ENCODE results near the gene PMAIP1.

PMAIP1 gene

GRCh38 chr18:59892123-59892522 is 7.7 kb upstream of the PMAIP1 start:
- Histone ChIP-seq H3K4me3 (ENCODE audit: low read length) (no peak overlapping the region), H3K9ac (ENCODE audit: low read depth, low read length) (no peak overlapping the region), H3K9me3 (replicated peaks; ENCODE audit: low read length) (no peaks in the 10 kb centered on the region), H3K4me2 (ENCODE audit: low read length) (no peak overlapping the region), H3K4me1 (ENCODE audit: control insufficient read depth, insufficient read depth, low read length) (peaks cover 4% of the 10 kb centered on the region), H3K36me3 (ENCODE audit: insufficient read depth, low read length) (no peaks in the 10 kb centered on the region), H3K27me3 (ENCODE audit: control insufficient read depth, insufficient read depth, low read length) (no peaks in the 10 kb centered on the region)

GRCh38 chr18:59893971-59894370 is 5.8 kb upstream of the PMAIP1 start:
- Histone ChIP-seq H3K9me3 (replicated peaks; ENCODE audit: low read length) (no peaks in the 10 kb centered on the region), H3K4me1 (ENCODE audit: control insufficient read depth, insufficient read depth, low read length) (peaks cover 10% of the 10 kb centered on the region), H3K9ac (ENCODE audit: low read depth, low read length) (no peak overlapping the region), H3K36me3 (ENCODE audit: insufficient read depth, low read length) (no peaks in the 10 kb centered on the region), H3K27me3 (ENCODE audit: control insufficient read depth, insufficient read depth, low read length) (no peaks in the 10 kb centered on the region), H3K4me2 (ENCODE audit: low read length) (no peak overlapping the region), H3K4me3 (ENCODE audit: low read length) (no peak overlapping the region)

GRCh38 chr18:59897321-59897954 is 2.4 kb upstream of the PMAIP1 start:
- Histone ChIP-seq H3K9me3 (replicated peaks; ENCODE audit: low read length) (no peaks in the 10 kb centered on the region), H3K4me2 (ENCODE audit: low read length) (no peak overlapping the region), H3K36me3 (ENCODE audit: insufficient read depth, low read length) (no peaks in the 10 kb centered on the region), H3K4me3 (ENCODE audit: low read length) (no peak overlapping the region), H3K4me1 (ENCODE audit: control insufficient read depth, insufficient read depth, low read length) (peaks cover 22% of the 10 kb centered on the region), H3K9ac (ENCODE audit: low read depth, low read length) (no peak overlapping the region), H3K27me3 (ENCODE audit: control insufficient read depth, insufficient read depth, low read length) (no peaks in the 10 kb centered on the region)

- H3K4me2 ChIP-seq (ENCODE audit: low read length) = no peak overlapping the region
- H3K36me3 ChIP-seq (ENCODE audit: insufficient read depth, low read length) = peaks cover 3% of the 10 kb centered on the region
- no peak overlapping the region for H3K9ac ChIP-seq (ENCODE audit: low read depth, low read length)
- no peaks in the 10 kb centered on the region for H3K27me3 ChIP-seq (ENCODE audit: control insufficient read depth, insufficient read depth, low read length)
- no peaks in the 10 kb centered on the region for H3K9me3 ChIP-seq (replicated peaks; ENCODE audit: low read length)
- peaks cover 28% of the 10 kb centered on the region for H3K4me1 ChIP-seq (ENCODE audit: control insufficient read depth, insufficient read depth, low read length)
- no peak overlapping the region for H3K4me3 ChIP-seq (ENCODE audit: low read length)
These were observed 1.7 kb upstream of the PMAIP1 start for GRCh38 chr18:59898093-59898492.

- Histone ChIP-seq H3K4me3 (ENCODE audit: low read length) (peak overlapping the region; percentile 86), H3K4me2 (ENCODE audit: low read length) (peak overlapping the region; percentile 85), H3K27me3 (ENCODE audit: control insufficient read depth, insufficient read depth, low read length) (no peaks in the 10 kb centered on the region), H3K9ac (ENCODE audit: low read depth, low read length) (peak overlapping the region; percentile 82), H3K9me3 (replicated peaks; ENCODE audit: low read length) (no peaks in the 10 kb centered on the region), H3K36me3 (ENCODE audit: insufficient read depth, low read length) (peaks cover 8% of the 10 kb centered on the region), H3K4me1 (ENCODE audit: control insufficient read depth, insufficient read depth, low read length) (peaks cover 28% of the 10 kb centered on the region)
These were observed 1.0 kb upstream of the PMAIP1 start for GRCh38 chr18:59898609-59899297.

GRCh38 chr18:59900222-59901128 is 679 bp downstream of the PMAIP1 start:
- H3K9ac ChIP-seq (ENCODE audit: low read depth, low read length) = peak overlapping the region; percentile 82
- H3K4me3 ChIP-seq (ENCODE audit: low read length) = peak overlapping the region; percentile 86
- peaks cover 8% of the 10 kb centered on the region for H3K36me3 ChIP-seq (ENCODE audit: insufficient read depth, low read length)
- H3K9me3 ChIP-seq (replicated peaks; ENCODE audit: low read length) = no peaks in the 10 kb centered on the region
- no peaks in the 10 kb centered on the region for H3K27me3 ChIP-seq (ENCODE audit: control insufficient read depth, insufficient read depth, low read length)
- peaks cover 36% of the 10 kb centered on the region for H3K4me1 ChIP-seq (ENCODE audit: control insufficient read depth, insufficient read depth, low read length)
- H3K4me2 ChIP-seq (ENCODE audit: low read length) = peak overlapping the region; percentile 85

- peaks cover 36% of the 10 kb centered on the region for H3K4me1 ChIP-seq (ENCODE audit: control insufficient read depth, insufficient read depth, low read length)
- no peaks in the 10 kb centered on the region for H3K27me3 ChIP-seq (ENCODE audit: control insufficient read depth, insufficient read depth, low read length)
- peak overlapping the region; percentile 82 for H3K9ac ChIP-seq (ENCODE audit: low read depth, low read length)
- peak overlapping the region; percentile 85 for H3K4me2 ChIP-seq (ENCODE audit: low read length)
- peak overlapping the region; percentile 12 for H3K4me3 ChIP-seq (ENCODE audit: low read length)
- no peaks in the 10 kb centered on the region for H3K9me3 ChIP-seq (replicated peaks; ENCODE audit: low read length)
- peaks cover 8% of the 10 kb centered on the region for H3K36me3 ChIP-seq (ENCODE audit: insufficient read depth, low read length)
These were observed 2.6 kb downstream of the PMAIP1 start for GRCh38 chr18:59902131-59902992.

GRCh38 chr18:59902993-59903610 is 3.3 kb downstream of the PMAIP1 start:
- Histone ChIP-seq H3K36me3 (ENCODE audit: insufficient read depth, low read length) (peaks cover 8% of the 10 kb centered on the region), H3K4me1 (ENCODE audit: control insufficient read depth, insufficient read depth, low read length) (peaks cover 36% of the 10 kb centered on the region), H3K27me3 (ENCODE audit: control insufficient read depth, insufficient read depth, low read length) (no peaks in the 10 kb centered on the region), H3K4me2 (ENCODE audit: low read length) (no peak overlapping the region), H3K9me3 (replicated peaks; ENCODE audit: low read length) (no peaks in the 10 kb centered on the region), H3K4me3 (ENCODE audit: low read length) (no peak overlapping the region), H3K9ac (ENCODE audit: low read depth, low read length) (no peak overlapping the region)

- Histone ChIP-seq H3K9ac (ENCODE audit: low read depth, low read length) (no peak overlapping the region), H3K4me1 (ENCODE audit: control insufficient read depth, insufficient read depth, low read length) (peaks cover 37% of the 10 kb centered on the region), H3K4me2 (ENCODE audit: low read length) (no peak overlapping the region), H3K9me3 (replicated peaks; ENCODE audit: low read length) (no peaks in the 10 kb centered on the region), H3K4me3 (ENCODE audit: low read length) (no peak overlapping the region), H3K36me3 (ENCODE audit: insufficient read depth, low read length) (peaks cover 8% of the 10 kb centered on the region), H3K27me3 (ENCODE audit: control insufficient read depth, insufficient read depth, low read length) (no peaks in the 10 kb centered on the region)
These were observed 4.3 kb downstream of the PMAIP1 start for GRCh38 chr18:59904011-59904601.

- no peaks in the 10 kb centered on the region for H3K27me3 ChIP-seq (ENCODE audit: control insufficient read depth, insufficient read depth, low read length)
- H3K36me3 ChIP-seq (ENCODE audit: insufficient read depth, low read length) = peaks cover 8% of the 10 kb centered on the region
- no peak overlapping the region for H3K4me2 ChIP-seq (ENCODE audit: low read length)
- H3K9me3 ChIP-seq (replicated peaks; ENCODE audit: low read length) = no peaks in the 10 kb centered on the region
- H3K4me3 ChIP-seq (ENCODE audit: low read length) = no peak overlapping the region
- H3K9ac ChIP-seq (ENCODE audit: low read depth, low read length) = no peak overlapping the region
- H3K4me1 ChIP-seq (ENCODE audit: control insufficient read depth, insufficient read depth, low read length) = peaks cover 49% of the 10 kb centered on the region
These were observed 5.9 kb downstream of the PMAIP1 start for GRCh38 chr18:59905686-59906091.

Measured in skeletal muscle satellite cell (primary cell).